HG03064 (cell line): ENCODE data around the gene MBOAT1.
"Not testable (repeated sequence)": the region's sequence is repeated elsewhere in the genome, so short reads cannot be mapped to it uniquely, and the experiment has no call there.

Source experiments
- ATAC-seq: cut with Tn5 transposase; IDR thresholded peaks from one replicate; pipeline ENCODE4 v1.9.1; 2021; ENCODE audit warnings: low read depth; ENCODE audit not compliant: unreplicated experiment

Gene MBOAT1

GRCh38 chr6:20173833-20174792, 38.2 kb downstream of the MBOAT1 start:
- ATAC-seq: no peak

DNA sequence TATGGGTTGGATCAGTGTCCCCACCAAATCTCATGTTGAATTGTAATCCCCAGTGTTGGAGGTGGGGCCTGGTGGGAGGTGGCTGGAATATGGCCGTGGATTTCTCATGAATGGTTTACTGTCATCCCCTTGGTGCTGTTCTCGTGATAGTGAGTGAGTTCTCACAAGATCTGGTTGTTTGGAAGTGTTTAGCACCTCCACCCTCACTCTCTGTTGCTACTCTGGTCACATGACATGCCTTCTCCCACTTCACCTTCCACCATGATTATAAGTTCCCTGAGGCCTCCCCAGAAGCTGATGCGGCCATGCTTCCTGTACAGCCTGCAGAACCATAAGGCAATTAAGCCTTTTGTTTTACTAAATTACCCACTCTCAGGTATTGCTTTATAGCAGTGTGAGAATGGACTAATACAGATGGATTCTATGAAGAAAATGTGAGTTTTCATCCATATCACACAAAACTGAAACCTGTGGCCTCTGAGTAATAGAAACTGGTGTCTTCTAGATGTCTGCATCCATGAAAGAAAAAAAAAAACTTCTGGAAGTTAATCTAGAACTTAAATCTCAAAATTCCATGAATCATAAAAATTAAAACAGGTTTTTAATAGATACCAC, 39.3 kb downstream of the MBOAT1 start:
- ATAC-seq: no peak

DNA sequence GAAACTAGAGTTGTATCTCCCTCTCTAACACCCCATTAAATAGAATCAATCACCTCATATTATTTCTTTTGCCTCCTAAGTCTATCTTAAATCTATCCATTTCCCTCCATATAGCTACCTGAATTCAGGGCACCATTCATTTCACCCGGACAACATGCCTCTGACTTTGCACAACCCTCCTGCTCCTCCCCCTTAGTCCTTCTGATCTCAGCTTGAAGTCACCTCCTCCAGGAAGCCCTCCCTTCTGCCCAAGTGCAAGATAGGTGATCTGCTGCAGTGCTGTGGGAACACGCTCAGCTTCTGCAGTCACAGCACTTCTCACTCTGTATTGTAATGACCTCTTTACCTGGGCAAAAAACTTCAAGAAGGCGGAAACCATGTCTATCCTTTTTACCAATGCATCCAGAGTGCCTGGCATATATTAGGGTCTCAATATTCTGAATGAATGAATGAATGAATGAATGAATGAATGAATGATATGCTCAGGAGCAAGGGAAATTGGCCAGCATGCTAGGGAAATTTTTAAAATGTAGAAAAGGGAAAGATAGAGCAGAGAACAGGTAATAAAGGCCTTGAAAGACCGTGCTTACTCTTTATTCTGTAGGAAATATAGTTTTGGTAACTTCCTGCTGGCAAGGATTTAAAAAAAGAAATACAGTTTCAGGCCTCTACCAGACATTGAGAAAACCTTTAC, 41.7 kb downstream of the MBOAT1 start:
- ATAC-seq: no peak

- ATAC-seq: no peak
Observed at GRCh38 chr6:20169786-20170185, 42.5 kb downstream of the MBOAT1 start.

DNA sequence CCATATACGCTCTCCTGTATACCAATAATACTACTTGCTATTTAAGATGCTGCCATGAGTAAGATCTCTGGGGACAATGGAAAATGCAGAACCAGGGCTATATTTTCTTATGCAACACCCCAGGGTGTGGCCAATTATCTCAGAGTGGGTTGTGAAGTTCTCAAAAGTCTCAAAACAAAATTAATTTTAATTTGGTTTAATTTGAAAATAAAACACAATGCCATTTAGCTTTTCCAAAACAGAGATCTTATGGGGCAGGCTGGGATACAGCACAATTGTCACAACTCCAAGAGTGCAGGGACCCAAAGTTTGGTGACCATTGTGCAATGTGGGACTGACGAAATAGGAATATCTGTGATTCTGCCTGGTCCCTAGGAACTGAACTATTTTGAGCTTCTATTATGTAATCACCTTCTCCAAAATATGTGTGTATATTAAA, 43.1 kb downstream of the MBOAT1 start:
- ATAC-seq: no peak

DNA sequence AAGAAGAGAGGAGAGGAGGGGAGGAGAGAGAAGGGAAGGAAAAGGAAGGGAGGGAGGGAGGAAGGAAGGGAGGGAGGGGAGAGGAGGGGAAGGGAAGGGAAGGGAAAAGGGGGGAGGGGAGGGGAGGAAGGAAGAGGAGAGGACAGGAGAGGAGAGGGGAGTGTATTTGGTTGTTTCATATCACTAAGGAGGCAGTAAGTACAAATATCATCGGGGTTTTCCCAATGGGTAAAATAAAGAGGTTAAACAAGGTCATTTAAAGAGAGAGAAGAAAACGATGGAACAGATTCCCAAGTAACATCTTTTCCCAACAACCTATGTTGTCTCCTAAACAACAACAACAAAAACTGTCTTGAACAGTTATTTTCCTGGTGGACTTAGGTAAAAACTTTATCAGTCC, 43.6 kb downstream of the MBOAT1 start:
- no peak for ATAC-seq

GRCh38 chr6:20167601-20168000, 44.7 kb downstream of the MBOAT1 start:
- ATAC-seq: no peak

DNA sequence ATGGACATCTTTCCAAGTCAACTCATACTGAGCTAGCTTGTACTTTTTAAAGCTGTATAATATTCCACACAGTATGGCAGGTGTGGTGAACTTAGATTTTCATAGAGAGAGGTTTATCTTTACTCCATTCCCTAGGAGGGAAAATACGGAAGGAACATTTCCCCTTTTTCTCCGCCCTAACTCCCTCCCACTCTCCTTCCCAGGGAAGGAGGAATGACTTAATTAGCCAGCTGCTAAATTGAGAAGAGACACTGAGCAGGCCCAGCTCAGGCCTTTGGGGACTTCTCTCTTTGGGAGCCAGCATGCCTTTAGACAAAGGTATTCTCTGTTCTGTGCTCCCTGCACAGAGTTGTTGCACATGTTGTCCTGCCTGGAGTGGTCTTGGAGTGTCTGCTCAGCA, 46.1 kb downstream of the MBOAT1 start:
- no peak for ATAC-seq

- ATAC-seq: no peak
Observed at GRCh38 chr6:20162515-20162914, 49.8 kb downstream of the MBOAT1 start.

- ATAC-seq: no peak
Observed at GRCh38 chr6:20160541-20161283, 51.6 kb downstream of the MBOAT1 start.

GRCh38 chr6:20159781-20160540, 52.3 kb downstream of the MBOAT1 start:
- ATAC-seq: no peak

- no peak for ATAC-seq
Observed at GRCh38 chr6:20159098-20159497, 53.2 kb downstream of the MBOAT1 start.

GRCh38 chr6:20158676-20159075, 53.6 kb downstream of the MBOAT1 start:
- no peak for ATAC-seq

- no peak for ATAC-seq
Observed at GRCh38 chr6:20156824-20157223, 55.4 kb downstream of the MBOAT1 start.

- ATAC-seq: no peak
Observed at GRCh38 chr6:20154753-20155152, 57.5 kb downstream of the MBOAT1 start.

- no peak for ATAC-seq
Observed at GRCh38 chr6:20153194-20153593, 59.1 kb downstream of the MBOAT1 start.

- ATAC-seq: no peak
Observed at GRCh38 chr6:20148433-20148832, 63.8 kb downstream of the MBOAT1 start.

DNA sequence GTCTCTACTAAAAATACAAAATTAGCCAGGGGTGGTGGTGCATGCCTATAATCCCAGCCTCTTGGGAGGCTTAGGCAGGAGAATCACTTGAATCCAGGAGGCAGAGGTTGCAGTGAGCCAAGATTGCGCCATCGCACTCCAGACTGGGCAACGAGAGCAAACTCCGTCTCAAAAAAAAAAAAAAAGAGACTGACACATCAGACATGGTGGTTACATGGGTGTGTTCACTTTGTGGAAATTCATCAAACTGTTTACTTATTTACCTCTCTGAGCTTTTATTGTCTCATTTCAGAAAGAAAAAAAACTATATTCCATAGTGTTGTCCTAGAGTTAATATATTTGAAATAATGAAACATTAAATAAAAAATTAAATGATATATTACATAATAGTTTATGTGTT, 64.8 kb downstream of the MBOAT1 start:
- no peak for ATAC-seq

- ATAC-seq: not testable (repeated sequence)
Observed at GRCh38 chr6:20146831-20147230, 65.4 kb downstream of the MBOAT1 start.

- ATAC-seq: no peak
Observed at GRCh38 chr6:20146291-20146690, 66.0 kb downstream of the MBOAT1 start.
